8988T (cell line): ENCODE data around the gene APH1B.

Source experiments
- DNase-seq: peaks from one replicate; pipeline ENCODE4 v3.0.0; 2011

The APH1B gene

DNA sequence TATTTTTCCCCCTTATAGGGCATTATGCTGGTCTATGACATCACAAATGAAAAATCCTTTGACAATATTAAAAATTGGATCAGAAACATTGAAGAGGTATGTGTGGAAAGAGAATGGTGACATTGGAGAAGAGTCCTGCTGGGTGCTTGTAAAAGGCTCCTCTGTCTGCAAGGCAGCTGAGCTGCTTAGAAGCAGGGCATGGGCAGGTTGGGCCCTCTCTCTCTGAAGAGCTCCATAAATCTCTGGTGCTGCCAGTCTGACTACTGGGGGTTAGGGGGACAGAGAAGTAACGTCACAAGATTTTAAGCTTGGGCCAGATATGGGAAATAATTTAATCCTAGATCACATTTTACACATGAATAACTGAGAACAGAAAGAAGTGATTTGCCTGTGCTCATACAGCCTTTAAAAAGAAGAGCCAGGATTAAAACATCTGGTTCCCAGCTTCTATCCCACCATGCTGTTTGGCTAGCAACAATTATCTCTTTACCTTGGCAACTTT lies 21.9 kb upstream of the APH1B start:
- DNase-seq: no peak

DNA sequence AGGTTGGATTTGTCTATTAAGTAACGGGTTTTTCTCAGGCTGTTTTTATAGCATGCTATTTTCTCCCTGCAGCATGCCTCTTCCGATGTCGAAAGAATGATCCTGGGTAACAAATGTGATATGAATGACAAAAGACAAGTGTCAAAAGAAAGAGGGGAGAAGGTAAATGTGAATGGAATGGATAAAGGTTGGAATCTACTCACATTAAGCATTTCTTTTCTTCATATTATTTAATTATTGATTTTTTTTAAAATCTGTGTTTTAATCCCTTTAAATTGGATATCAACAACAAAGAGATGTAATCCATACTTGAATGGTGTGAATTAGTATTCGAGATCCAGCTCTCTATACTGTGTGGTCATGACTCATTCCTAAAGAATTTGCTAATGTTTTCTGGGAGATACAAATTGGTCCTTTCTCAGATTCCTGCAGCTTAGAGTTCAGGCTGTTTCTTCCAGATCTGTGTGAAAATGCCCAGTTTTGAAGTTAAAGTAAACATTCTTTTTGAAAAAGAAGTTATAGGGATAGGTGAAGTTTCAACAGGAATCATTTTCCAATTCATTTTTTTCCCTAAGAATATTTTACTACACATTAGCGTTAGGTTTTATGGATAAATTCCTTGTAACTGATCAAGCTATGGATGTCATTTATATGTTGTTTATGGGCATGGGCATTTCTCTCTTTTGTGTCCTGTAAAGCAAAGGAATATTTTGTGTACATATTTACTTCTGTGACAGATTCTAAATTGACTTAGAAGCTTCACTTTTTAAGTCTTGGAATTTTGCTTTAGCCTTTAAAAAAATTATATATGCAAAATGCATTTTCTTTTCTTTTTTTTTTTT lies 20.8 kb upstream of the APH1B start:
- no peak for DNase-seq

DNA sequence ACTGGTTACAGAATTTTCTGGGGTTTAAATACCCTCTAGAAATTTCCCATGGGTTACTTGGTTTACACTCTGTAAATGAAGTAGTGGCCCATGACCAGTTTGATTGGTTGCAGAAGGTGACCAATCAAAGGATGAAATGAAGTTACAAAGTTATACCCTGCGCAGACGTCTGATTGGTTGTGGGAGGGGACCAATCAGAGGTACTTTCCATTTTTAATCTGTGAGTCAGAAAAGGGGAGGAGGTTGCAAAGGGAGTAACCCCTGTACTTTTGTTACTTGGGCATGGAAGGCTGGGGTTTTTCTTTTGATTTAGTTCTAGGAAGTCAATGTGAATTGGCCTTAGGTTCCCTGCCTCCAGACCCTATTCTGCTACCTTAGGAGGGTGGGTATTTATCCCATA lies 18.7 kb upstream of the APH1B start:
- DNase-seq: no peak

DNA sequence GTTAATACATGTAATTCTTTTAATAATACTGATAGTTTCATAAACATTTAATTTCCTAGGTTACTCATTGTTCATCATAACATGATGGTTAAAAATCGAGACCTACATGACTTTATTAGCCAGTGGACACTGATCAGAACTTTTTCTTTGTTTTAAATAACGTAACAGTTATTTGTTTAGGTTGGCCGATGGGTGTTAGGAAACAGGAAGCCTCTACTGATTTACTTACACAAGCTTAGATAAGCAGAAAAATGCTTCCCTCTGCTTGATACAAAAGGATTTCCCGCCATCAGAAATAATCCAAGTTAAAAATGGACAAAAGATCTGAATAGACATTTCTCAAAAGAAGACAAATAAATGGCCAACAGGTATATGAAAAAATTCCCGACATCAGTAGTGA lies 16.6 kb upstream of the APH1B start:
- no peak for DNase-seq

DNA sequence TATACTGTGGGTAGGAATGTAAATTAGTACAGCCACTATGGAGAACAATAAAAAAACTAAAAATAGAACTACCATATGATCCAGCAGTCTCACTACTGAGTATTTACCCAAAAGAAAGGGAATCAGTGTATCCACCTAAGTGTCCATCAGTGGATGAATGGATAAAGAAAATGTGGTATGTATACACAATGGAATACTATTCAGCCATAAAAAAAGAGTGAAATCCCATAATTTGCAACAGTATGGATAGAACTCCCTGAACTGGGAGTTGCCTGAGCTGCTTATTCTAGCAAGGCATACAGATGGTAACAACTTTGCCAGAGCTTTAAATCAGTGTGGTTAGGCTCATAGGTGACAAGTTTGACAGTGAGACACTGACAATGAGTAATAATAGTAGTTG lies 16.1 kb upstream of the APH1B start:
- DNase-seq: no peak

DNA sequence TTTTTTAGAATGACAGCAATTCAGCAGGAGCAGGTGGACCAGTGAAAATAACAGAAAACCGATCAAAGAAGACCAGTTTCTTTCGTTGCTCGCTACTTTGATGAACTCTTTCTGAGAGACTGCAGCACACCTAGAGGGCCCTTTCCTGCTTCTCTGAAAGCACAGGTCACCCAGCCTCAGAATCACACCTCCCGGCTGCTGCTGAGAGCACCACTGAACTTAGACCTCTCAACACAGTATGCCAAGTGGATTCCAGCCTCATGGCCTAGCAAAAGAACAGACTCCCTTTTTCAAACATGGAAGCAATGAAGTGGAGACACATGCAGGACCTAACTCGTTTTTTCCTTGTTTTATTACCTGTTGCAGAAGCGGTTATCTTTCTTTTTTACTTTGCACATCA lies 13.9 kb upstream of the APH1B start:
- DNase-seq: no peak

DNA sequence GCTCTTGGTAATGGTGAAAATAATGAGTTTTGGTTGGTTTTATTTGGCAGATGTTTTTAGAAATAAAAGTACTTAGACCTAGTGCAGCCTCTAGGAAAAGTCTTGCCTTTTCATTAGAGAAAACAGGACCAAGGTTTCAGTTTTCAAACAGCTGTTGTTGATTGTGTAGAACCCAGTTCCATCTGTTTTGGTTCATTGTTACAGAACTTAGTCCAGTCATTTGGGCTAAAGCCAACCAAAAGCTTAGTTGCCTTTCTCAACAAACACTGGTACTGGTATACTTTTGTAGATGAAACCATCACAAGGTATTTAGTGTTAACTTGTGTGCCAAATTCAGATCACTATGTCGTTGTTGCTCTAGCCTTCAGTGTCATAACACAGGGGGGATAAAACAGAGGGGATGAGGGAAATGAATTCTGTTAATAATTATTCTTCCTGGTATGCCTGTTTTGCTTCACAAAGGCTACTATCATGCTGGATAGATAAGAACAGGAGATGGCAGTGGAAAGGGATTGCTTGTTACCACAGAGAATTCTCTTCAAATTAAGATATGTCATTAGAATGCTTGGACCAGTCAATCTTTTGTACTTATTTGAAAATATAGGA lies 12.6 kb upstream of the APH1B start:
- DNase-seq: no peak

DNA sequence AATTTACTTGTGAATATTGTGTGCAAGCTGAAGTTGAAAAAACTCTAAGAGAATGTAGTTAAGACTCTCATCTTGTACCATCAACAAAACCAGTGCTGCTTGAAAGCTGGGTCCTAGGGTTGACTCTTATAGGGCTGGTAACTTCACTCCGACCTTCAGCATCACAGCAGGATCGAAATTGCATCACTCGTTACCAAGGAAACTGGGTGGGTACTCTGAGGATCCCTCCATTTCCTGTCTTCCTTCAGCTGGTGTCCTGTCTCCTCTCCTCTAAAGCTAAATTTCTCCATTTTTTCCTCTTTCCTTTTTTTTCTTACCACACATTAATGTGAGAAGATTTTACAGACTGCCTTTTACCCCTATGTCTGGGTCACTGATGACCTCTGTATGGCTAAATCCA lies 3.0 kb upstream of the APH1B start:
- no peak for DNase-seq

DNA sequence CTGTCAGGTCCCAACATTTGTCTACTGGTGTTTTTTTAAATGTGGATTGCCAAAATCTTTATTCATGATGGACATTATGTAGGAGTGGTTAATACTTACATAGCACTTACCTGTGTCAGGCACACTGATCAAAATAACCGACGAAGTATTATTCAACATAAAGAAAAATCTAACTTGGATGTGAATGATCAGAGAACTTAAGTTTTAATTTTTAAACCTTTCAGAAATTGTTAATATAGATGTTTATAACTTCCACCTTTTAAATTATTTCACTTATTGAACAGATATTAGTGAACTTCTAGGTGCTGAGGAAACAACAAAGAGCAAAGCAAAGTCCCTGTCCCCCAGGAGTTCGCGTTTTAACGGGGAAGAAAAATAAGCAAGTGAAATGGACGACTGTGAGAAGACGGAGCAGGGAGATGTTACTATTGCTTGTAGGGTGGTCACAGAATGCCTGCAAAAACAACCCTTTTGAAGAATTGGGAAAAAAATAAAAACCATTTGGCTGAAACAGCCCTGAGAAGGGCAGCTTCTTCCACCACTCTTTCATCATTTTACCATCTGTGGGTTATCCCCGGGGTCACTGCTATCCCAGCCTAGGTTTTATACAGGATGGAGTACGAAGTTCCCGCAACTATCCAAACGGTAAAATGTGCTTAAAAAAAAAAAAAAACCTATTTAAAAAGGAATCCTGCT lies 915 bp upstream of the APH1B start:
- DNase-seq: no peak

DNA sequence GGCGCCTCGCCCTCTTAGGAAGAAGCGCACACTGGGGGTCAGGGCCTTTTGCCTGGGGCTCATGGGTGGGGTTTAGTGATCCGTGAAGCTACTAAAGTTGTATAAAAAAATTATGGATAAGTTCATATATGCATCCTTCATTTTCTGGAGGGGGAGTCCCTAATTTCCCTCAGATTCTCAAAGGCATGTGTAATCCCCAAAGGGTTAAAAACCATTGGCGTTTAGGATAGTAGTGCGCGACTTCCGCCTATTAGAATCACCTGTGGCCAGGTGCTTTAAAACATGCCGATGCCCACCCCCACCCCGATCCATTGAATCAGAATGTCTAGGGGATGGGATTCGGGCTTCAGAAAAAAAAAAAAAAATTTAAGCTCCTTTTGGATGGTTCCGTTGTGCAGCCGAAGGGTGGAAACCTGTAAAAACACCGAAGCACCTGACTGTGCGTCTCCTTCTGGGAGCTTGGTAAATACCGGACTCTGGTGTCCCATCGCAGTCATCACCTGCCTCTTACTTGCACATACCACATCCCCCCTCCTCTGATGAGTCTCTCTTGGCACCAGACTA lies 570 bp downstream of the APH1B start:
- no peak for DNase-seq

DNA sequence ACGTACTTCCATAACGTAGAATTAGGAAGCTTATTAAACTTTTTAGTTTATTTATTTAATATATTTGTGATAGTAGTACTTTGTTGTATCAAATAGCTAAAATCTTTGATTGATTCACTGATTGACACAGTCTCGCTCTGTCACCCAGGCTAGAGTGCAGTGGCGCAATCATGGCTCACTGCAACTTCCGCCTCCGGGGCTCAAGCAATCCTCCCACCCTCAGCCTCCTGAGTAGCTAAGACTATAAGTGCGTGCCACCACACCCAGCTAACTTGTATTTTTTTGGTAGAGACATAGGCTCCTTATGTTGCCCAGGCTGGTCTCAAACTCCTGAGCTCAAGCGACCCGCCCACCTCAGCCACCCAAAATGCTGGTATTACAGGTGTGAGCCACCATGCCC lies 5.7 kb downstream of the APH1B start:
- no peak for DNase-seq

DNA sequence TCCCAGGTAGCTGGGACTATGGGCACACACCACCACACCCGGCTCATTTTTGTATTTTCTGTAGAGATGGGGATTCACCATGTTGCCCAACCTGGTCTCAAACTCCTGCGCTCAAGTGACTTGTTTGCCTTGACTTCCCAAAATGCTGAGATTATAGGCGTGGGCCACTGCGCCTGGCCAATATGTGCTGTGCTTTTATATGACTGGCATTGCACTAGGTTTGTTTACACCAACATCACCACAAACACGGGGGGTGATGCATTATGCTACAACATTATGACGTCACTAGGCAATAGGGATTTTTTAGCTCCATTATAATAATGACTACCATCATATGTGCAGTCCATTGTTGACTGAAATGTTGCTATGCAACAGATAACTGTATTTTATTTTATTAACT lies 6.9 kb downstream of the APH1B start:
- no peak for DNase-seq

DNA sequence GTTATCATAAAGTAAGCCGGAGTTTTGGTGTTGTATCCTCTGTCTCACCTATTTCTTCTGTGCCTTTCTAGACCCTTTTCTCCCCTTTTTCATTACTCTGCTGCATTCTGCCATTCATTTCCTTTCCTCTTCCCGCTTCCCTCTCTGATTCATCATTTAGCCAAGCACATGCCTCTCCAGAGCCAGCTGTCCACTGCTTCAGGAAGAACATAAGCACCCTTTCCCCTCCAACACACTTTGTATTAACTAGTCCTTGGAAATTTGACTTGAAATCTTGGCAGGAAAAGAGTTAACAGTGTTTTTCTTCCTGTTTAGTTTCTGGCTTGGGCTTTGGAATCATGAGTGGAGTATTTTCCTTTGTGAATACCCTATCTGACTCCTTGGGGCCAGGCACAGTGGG lies 9.7 kb downstream of the APH1B start:
- DNase-seq: no peak

DNA sequence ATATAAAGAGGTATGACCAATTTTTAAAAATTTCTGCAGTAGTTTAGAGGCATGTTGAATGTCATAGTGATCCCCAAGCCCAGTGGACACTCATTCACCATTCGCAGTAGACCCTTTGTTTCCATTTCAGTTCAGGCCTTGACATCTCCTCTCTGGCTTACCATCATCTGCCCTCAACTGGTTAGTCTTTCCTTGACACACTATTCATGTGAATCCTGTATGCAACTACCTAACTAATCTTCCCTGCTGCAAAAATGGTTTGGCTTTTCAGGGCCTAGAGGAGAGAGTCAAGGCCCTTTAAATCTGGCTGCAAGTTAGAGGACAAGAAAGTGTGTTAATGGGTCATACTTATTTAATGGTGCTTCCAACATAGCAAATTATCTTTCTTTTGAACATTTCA lies 10.9 kb downstream of the APH1B start:
- no peak for DNase-seq

DNA sequence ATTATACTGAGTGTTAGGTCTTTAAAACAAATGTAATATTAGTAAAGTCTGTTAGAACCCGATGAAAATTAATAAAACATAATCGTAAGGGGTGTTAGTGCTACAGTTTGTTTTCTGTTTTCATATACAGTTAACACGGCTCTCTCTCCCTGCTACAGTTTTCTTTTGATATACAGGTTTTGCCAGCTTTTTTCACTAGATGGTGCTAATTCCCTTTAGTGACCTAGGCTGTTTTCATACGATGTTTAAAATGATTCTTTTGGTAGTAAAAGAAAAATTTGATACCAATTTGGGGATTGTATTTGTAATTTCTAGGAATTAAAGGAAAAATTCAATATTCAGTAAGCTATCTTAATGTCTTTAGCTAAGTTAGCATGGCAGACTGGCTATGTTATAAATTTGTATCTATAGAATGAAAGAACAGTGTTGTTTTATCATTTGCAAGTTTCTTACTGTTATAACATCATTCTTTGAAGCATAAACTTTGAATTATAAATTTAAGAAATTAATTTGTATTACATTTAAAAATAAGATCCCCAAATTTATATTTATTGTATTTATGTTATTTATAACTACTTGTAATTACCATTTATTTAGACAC lies 11.5 kb downstream of the APH1B start:
- DNase-seq: no peak

DNA sequence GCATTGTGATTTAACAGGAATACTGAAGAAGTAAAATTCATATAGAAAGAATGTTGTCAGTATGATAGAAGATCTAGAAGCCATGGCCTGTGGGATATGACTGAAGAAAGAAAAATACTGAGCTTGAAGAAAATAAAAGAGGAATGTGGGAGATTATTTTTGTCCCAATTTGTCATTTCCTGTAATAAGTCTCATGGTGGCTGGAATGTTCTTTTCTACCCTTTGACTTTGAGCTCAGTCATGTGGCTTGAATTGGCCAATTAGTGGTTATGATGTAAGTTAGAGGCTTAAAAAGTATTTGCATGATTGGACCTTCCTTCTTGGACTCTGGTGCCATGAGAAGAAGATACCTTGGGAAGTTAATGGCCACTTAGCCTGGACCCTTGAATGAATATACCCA lies 14.1 kb downstream of the APH1B start:
- DNase-seq: no peak

DNA sequence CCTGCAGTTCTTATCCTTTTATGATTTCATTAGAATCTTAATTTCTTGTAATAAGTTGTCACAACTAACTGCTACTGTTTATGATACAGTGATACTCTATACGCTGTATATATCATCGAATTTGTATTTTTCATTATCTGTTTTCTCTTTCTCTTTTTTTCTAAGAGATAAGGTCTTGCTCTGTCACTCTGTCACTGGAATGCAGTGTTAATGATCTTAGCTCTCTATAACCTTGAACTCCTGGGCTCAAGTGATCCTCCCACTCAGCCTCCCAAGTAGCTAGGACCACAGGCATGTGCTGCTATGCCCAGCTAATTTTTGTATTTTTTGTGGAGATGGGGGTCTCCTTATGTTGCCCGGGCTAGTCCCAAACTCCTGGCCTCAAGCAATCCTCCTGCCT lies 14.8 kb downstream of the APH1B start:
- no peak for DNase-seq

DNA sequence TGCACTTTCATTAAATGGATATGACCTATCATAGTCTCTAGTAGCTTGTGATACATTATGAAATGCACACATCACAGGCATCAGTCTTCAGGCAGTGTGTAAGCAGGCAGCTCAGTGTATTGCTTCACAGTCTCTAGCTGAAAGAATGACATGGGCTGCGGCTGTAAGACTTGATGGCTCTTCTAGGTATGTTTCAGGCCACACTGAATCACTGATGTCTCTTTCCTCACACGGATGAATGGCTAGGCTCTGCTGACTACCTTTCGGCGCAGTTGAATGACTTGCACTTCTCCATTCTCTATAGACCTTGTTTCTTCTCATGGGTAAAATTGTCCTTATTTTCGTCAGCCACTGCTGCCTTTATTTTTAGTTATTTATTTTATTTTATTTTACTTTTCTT lies 15.4 kb downstream of the APH1B start:
- DNase-seq: no peak

DNA sequence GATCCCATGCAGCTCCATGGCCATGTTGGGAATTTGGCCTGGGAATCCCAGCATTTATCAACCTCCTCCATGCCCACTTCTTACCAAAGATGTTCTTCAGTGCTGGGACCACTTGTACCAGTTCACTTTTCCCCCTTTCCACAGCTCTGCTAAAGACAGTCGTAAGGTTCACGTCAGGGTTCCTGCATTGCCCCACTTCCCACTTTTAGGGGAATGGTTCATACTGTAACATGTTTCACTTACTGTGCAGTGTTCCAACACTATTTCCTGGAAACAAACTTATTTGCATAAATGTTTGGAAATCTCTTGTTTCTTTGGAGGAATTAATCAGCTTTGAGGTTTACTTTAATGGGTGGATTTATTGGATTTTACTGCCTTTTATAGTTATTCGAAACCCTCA lies 17.0 kb downstream of the APH1B start:
- DNase-seq: no peak

DNA sequence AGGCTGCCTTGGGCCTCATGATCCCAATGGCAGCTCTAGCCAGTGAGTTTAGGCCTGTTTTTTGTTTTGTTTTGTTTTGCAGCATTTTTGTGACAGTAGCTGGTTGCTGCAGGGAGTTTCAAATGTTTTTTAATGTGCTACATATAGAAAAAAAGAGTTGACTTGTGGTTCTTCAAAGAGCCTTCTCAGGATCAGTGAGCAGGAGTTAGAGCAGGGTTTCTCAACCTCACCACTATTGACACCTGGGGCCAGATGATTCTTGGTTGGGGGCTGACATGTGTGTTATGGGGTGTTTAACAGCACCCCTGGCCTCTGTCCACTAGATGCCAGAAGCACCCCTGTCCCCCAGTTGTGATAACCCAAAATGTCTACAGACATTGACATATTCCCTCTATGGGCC lies 17.9 kb downstream of the APH1B start:
- DNase-seq: no peak

DNA sequence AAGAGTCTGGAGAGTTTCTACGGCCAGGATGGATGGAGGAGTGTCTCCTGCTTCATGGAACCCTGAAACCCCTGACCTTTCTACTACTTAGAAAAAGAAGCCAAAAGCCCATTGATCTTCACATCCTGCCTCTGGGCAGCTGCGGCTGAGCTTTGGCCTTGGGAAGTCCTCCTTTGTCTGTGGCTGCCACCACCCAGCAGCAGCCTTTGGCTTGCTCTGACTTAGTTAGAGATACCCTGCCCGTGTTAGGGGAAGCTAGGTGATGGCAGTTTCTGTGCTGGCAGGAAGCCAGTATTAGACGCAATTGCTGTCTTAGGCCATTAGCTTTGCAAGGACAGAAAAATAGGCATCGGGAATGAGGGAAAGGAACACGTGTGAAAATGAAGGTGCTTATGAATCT lies 18.8 kb downstream of the APH1B start:
- DNase-seq: no peak

DNA sequence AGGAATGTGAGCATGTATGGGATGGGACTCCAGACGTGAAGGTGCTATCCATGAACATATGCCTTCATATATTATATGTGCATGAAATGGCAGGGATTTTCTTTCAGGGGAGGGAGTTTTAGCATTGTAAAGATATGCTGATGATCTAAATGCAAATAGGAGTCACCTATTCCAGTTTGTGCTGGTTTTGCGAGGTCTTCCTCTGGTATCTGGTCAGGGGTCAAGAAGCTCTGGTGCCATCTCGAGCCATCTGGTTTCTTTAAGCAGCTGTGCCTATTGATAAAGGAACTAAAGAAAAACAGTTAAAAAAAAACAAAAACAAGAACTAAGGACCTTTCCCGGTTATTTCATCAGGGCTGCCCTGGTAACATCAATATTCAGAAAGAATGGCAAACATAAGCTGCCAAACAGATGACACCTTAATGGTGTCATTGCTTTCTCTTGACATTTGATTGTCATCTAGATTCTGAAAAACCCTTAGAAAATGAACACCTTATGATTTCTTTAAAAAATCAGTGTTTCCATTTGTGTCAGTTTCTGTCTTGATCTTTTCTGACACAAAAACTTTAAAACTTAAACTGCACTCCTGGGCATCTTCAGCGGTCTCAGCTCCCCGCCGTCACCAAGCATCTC lies 22.7 kb downstream of the APH1B start:
- no peak for DNase-seq

DNA sequence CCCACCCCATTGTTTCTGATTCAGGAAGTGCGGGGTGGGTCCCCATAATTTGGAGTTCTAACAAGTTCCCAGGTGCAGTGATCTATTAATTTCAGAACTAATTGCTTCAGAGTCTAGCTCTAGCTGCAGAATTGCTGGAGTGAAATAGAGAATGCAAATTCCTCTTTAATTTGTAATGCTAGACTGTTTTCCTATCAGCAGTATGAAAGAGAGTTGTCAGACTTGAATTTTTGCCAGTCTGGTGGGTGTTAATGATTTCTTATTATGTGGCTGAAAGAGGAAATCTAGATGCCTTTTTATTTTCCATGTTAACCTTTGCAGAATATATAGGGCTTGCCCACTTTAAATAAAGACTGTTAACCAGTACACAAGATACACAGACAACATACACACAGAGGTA lies 23.7 kb downstream of the APH1B start:
- DNase-seq: no peak
